SK-N-SH (cell line): ENCODE data around the gene YTHDC2. TPM values are rescaled to one million over a fixed set of nuclear protein-coding genes. Genes with fewer than 3 reads are reported as not detected.

ENCODE experiments used
- CTCF ChIA-PET: fragments of 300-600, 350-600 bp; formaldehyde crosslinking; extraction: SDS; loops from one replicate; lab custom pipeline; 2021; lab: Yijun Ruan, JAX
- POLR2A ChIA-PET: fragments of 350-600 bp; sonication (Branson Sonifier 250); formaldehyde crosslinking; extraction: SDS; loops from one replicate; lab custom pipeline; 2020; ENCODE audit warnings: antibody characterized with exemption, inconsistent platforms; lab: Yijun Ruan, JAX
- DNase-seq: peaks from one replicate; pipeline ENCODE4 v3.0.0; 2012
- H2AFZ ChIP-seq: fragments of 200-600 bp; sonication (generic); 2 replicates; pipeline ENCODE4 v1.8.1; 2016; ENCODE audit warnings: antibody characterized with exemption, mild to moderate bottlenecking, low read depth
- H3F3A ChIP-seq: fragments of 200-600 bp; sonication (generic); replicated peaks from 2 replicates; pipeline ENCODE3; 2016; ENCODE audit warnings: antibody characterized with exemption, mild to moderate bottlenecking; ENCODE audit not compliant: insufficient read depth
- H3K27ac ChIP-seq, 2 experiments: fragments of 200-500 bp in 1 of 2; fragments of 200-600 bp in 1 of 2; sonication (Bioruptor generic) in 1 of 2; sonication (generic), shearing (Covaris generic) in 1 of 2; 2 replicates each; pipeline versions ENCODE4 v1.5.1 to v1.6.1; 2014 to 2016; ENCODE audit warnings: low read depth in 2 of 2, inconsistent platforms in 1 of 2, low read length in 1 of 2, mild to moderate bottlenecking in 1 of 2, mixed read lengths in 1 of 2
- H3K27me3 ChIP-seq: fragments of 200-600 bp; sonication (generic), shearing (Covaris generic); 2 replicates; pipeline ENCODE4 v1.6.1; 2016; ENCODE audit warnings: mixed run types; ENCODE audit not compliant: insufficient read depth
- H3K36me3 ChIP-seq, 2 experiments: fragments of 200-500 bp in 1 of 2; fragments of 200-600 bp in 1 of 2; sonication (Bioruptor generic) in 1 of 2; sonication (generic) in 1 of 2; replicated peaks in 1 of 2; 2 replicates each; pipeline versions ENCODE3 to v1.5.1; 2014 to 2016; ENCODE audit warnings: low read length in 1 of 2, mild to moderate bottlenecking in 1 of 2; ENCODE audit not compliant: insufficient read depth in 2 of 2, control insufficient read depth in 1 of 2
- H3K4me1 ChIP-seq, 2 experiments: fragments of 200-500 bp in 1 of 2; fragments of 200-600 bp in 1 of 2; sonication (Bioruptor generic) in 1 of 2; sonication (generic), shearing (Covaris generic) in 1 of 2; 2 replicates each; pipeline versions ENCODE4 v1.5.1 to v1.6.1; 2014 to 2016; ENCODE audit warnings: low read depth in 1 of 2, low read length in 1 of 2, mixed run types in 1 of 2; ENCODE audit not compliant: insufficient read depth in 2 of 2, control insufficient read depth in 1 of 2
- H3K4me2 ChIP-seq: fragments of 200-600 bp; sonication (generic), shearing (Covaris generic); 2 replicates; pipeline ENCODE4 v1.6.1; 2017; ENCODE audit warnings: mixed run types
- H3K4me3 ChIP-seq, 2 experiments: fragments of 200-500 bp in 1 of 2; fragments of 200-600 bp in 1 of 2; sonication (Bioruptor generic) in 1 of 2; sonication (generic), shearing (Covaris generic) in 1 of 2; 2 replicates each; pipeline versions ENCODE4 v1.5.1 to v1.8.1; 2014 to 2016; ENCODE audit warnings: low read depth in 2 of 2, inconsistent platforms in 1 of 2, low read length in 1 of 2, mild to moderate bottlenecking in 1 of 2, mixed read lengths in 1 of 2, moderate library complexity in 1 of 2
- H3K79me2 ChIP-seq: fragments of 200-600 bp; sonication (generic); 2 replicates; pipeline ENCODE4 v1.8.1; 2017; ENCODE audit warnings: mild to moderate bottlenecking; ENCODE audit not compliant: insufficient read depth
- H3K9ac ChIP-seq: fragments of 200-600 bp; sonication (generic); 2 replicates; pipeline ENCODE4 v1.6.1; 2017; ENCODE audit warnings: mixed run types
- H3K9me2 ChIP-seq: fragments of 200-600 bp; sonication (generic); 2 replicates; pipeline ENCODE4 v1.6.1; 2017; ENCODE audit warnings: mixed run types
- H3K9me3 ChIP-seq: fragments of 200-600 bp; sonication (generic); 2 replicates; pipeline ENCODE4 v1.6.1; 2017; ENCODE audit warnings: mixed run types, mild to moderate bottlenecking, moderate library complexity
- H4K20me1 ChIP-seq: fragments of 200-600 bp; sonication (generic); 2 replicates; pipeline ENCODE4 v1.6.1; 2017; ENCODE audit warnings: mild to moderate bottlenecking, mixed run types; ENCODE audit not compliant: insufficient read depth
- CHD2 ChIP-seq: fragments of 150-350 bp; IDR thresholded peaks from 2 replicates; pipeline ENCODE4 v1.6.1; 2018; ENCODE audit warnings: low read length; ENCODE audit not compliant: partially characterized antibody
- ELF1 ChIP-seq: IDR thresholded peaks from 2 replicates; pipeline ENCODE4 v1.4.0; 2012
- EP300 ChIP-seq, 2 experiments: IDR thresholded peaks; 2 replicates each; pipeline versions ENCODE4 v1.4.0 to v1.6.1; 2012; ENCODE audit warnings: borderline replicate concordance in 1 of 2, low read depth in 1 of 2, low read length in 1 of 2
- EZH2phosphoT487 ChIP-seq: fragments of 200-600 bp; sonication (generic); IDR thresholded peaks from 2 replicates; pipeline ENCODE4 v1.6.1; 2017; ENCODE audit warnings: low read depth, mixed run types, mild to moderate bottlenecking, antibody characterized with exemption, moderate library complexity, borderline replicate concordance
- FOSL2 ChIP-seq: IDR thresholded peaks from 2 replicates; pipeline ENCODE4 v1.4.0; 2012; ENCODE audit warnings: low read depth, mild to moderate bottlenecking, moderate library complexity, borderline replicate concordance
- FOXM1 ChIP-seq: IDR thresholded peaks from 2 replicates; pipeline ENCODE4 v1.4.0; 2012; ENCODE audit warnings: low read depth, mild to moderate bottlenecking
- GABPA ChIP-seq: IDR thresholded peaks from 2 replicates; pipeline ENCODE4 v1.4.0; 2012; ENCODE audit warnings: low read depth, mild to moderate bottlenecking
- JUND ChIP-seq: IDR thresholded peaks from 2 replicates; pipeline ENCODE4 v1.4.0; 2012
- MXI1 ChIP-seq: IDR thresholded peaks from 2 replicates; pipeline ENCODE4 v1.6.1; 2012; ENCODE audit warnings: mild to moderate bottlenecking, low read depth, low read length, improper control_type of control experiment
- NFIC ChIP-seq: IDR thresholded peaks from 2 replicates; pipeline ENCODE4 v1.4.0; 2012; ENCODE audit warnings: borderline replicate concordance
- POLR2AphosphoS5 ChIP-seq: IDR thresholded peaks from 2 replicates; pipeline ENCODE4 v1.6.1; 2012; ENCODE audit warnings: low read depth, low read length
- RAD21 ChIP-seq: IDR thresholded peaks from 2 replicates; pipeline ENCODE4 v1.6.1; 2012; ENCODE audit warnings: mild to moderate bottlenecking, low read length
- RCOR1 ChIP-seq: fragments of 150-350 bp; IDR thresholded peaks from 2 replicates; pipeline ENCODE4 v1.6.1; 2017; ENCODE audit warnings: antibody characterized with exemption, low read length
- RXRA ChIP-seq: IDR thresholded peaks from 2 replicates; pipeline ENCODE4 v1.4.0; 2012; ENCODE audit warnings: low read depth, mild to moderate bottlenecking, borderline replicate concordance
- TEAD4 ChIP-seq: IDR thresholded peaks from 2 replicates; pipeline ENCODE4 v1.4.0; 2012; ENCODE audit warnings: mild to moderate bottlenecking, borderline replicate concordance; ENCODE audit not compliant: insufficient read depth
- YY1 ChIP-seq: IDR thresholded peaks from 2 replicates; pipeline ENCODE4 v1.4.0; 2012; ENCODE audit warnings: low read depth, mild to moderate bottlenecking
- WGBS: methylation state at CpG from one replicate; pipeline ENCODE4 v1.1.6; 2017; ENCODE audit warnings: low lambda C conversion rate; 5-methylcytosine and 5-hydroxymethylcytosine counted together
- polyA plus RNA-seq, 3 experiments: library from polyadenylated mRNA; depleted of rRNA; stranded (reverse); fragments of >200 nt; gene quantifications; 2 replicates each; pipeline ENCODE4 v1.2.3, GENCODE V29; 2012
- TF ChIP-seq, protein P1 (sequence below): IDR thresholded peaks from 2 replicates; pipeline ENCODE4 v1.6.1; 2012; ENCODE audit warnings: mild to moderate bottlenecking, low read depth, low read length, moderate library complexity
- TF ChIP-seq, protein P2 (sequence below): IDR thresholded peaks from 2 replicates; pipeline ENCODE4; 2012
- TF ChIP-seq, protein P3 (sequence below): IDR thresholded peaks from 2 replicates; pipeline ENCODE4 v1.4.0; 2012; ENCODE audit warnings: low read depth, borderline replicate concordance
- TF ChIP-seq, protein P4 (sequence below): fragments of 150-350 bp; IDR thresholded peaks from 2 replicates; pipeline ENCODE4 v1.6.1; 2016; ENCODE audit warnings: mild to moderate bottlenecking, low read depth, low read length

YTHDC2 gene
- polyA plus RNA-seq, 1 of the 3 experiments (the other 2 are of a cell fraction) = 3.5 TPM

DNA sequence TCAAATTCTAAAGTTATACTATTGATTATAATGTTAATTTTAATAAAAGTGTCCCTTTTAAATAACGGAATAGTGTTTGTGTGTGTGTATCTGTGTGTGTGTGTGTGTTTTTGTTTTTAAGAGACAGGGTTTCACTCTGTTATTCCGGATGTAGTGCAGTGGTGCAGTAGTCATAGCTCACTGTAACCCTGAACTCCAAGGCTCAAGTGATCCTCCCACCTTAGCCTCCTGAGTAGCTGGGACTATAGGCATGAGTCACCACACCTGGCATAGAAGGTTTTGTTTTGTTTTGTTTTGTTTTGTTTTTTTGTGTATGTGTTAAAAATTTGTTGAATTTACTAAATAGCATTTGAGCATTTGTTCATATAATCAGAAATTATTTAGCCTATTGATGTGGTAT lies 64.6 kb downstream of the YTHDC2 start:
- Histone ChIP-seq H2AFZ (no peak overlapping the region), H3K9ac (no peak overlapping the region), H3K9me2 (no peaks in the 10 kb centered on the region), H3K27me3 (no peaks in the 10 kb centered on the region), H3F3A (no peaks in the 10 kb centered on the region), H3K4me3 (no peak overlapping the region), H3K79me2 (no peaks in the 10 kb centered on the region), H3K27ac (no peak overlapping the region), H3K36me3 (peaks cover 30 to 55% of the 10 kb centered on the region in 2 experiments), H3K4me1 (no peaks in the 10 kb centered on the region), H3K4me2 (no peak overlapping the region), H3K9me3 (no peaks in the 10 kb centered on the region), H4K20me1 (no peaks in the 10 kb centered on the region)
- ChIA-PET POLR2A (no interaction called here), CTCF (no interaction called here)
- TF ChIP-seq, protein P1, sequence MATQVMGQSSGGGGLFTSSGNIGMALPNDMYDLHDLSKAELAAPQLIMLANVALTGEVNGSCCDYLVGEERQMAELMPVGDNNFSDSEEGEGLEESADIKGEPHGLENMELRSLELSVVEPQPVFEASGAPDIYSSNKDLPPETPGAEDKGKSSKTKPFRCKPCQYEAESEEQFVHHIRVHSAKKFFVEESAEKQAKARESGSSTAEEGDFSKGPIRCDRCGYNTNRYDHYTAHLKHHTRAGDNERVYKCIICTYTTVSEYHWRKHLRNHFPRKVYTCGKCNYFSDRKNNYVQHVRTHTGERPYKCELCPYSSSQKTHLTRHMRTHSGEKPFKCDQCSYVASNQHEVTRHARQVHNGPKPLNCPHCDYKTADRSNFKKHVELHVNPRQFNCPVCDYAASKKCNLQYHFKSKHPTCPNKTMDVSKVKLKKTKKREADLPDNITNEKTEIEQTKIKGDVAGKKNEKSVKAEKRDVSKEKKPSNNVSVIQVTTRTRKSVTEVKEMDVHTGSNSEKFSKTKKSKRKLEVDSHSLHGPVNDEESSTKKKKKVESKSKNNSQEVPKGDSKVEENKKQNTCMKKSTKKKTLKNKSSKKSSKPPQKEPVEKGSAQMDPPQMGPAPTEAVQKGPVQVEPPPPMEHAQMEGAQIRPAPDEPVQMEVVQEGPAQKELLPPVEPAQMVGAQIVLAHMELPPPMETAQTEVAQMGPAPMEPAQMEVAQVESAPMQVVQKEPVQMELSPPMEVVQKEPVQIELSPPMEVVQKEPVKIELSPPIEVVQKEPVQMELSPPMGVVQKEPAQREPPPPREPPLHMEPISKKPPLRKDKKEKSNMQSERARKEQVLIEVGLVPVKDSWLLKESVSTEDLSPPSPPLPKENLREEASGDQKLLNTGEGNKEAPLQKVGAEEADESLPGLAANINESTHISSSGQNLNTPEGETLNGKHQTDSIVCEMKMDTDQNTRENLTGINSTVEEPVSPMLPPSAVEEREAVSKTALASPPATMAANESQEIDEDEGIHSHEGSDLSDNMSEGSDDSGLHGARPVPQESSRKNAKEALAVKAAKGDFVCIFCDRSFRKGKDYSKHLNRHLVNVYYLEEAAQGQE = no peak
- TF ChIP-seq, protein P2, sequence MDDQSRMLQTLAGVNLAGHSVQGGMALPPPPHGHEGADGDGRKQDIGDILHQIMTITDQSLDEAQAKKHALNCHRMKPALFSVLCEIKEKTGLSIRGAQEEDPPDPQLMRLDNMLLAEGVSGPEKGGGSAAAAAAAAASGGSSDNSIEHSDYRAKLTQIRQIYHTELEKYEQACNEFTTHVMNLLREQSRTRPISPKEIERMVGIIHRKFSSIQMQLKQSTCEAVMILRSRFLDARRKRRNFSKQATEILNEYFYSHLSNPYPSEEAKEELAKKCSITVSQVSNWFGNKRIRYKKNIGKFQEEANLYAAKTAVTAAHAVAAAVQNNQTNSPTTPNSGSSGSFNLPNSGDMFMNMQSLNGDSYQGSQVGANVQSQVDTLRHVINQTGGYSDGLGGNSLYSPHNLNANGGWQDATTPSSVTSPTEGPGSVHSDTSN = no peak
- TF ChIP-seq, protein P3, sequence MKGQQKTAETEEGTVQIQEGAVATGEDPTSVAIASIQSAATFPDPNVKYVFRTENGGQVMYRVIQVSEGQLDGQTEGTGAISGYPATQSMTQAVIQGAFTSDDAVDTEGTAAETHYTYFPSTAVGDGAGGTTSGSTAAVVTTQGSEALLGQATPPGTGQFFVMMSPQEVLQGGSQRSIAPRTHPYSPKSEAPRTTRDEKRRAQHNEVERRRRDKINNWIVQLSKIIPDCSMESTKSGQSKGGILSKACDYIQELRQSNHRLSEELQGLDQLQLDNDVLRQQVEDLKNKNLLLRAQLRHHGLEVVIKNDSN = no peak
- TF ChIP-seq MXI1 (no peak), RCOR1 (no peak), GABPA (no peak), RAD21 (no peak), EP300 (IDR thresholded peaks at IDR 0.05; ENCODE audit: borderline replicate concordance in 1 of 2, low read depth in 1 of 2, low read length in 1 of 2) (no peak), JUND (no peak), TEAD4 (no peak), ELF1 (no peak), CHD2 (no peak), YY1 (no peak), FOXM1 (no peak), NFIC (no peak), POLR2AphosphoS5 (no peak), EZH2phosphoT487 (no peak), RXRA (no peak), FOSL2 (no peak)
- TF ChIP-seq, protein P4, sequence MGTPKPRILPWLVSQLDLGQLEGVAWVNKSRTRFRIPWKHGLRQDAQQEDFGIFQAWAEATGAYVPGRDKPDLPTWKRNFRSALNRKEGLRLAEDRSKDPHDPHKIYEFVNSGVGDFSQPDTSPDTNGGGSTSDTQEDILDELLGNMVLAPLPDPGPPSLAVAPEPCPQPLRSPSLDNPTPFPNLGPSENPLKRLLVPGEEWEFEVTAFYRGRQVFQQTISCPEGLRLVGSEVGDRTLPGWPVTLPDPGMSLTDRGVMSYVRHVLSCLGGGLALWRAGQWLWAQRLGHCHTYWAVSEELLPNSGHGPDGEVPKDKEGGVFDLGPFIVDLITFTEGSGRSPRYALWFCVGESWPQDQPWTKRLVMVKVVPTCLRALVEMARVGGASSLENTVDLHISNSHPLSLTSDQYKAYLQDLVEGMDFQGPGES = no peak
- DNase-seq = no peak
- 92% methylated on average over 2 of the region's 2 CpGs for WGBS
